Adrenal gland (tissue), 12 donors: Measurements from ENCODE around the gene NCK2. TPM values are rescaled to one million over a fixed set of nuclear protein-coding genes. Genes with fewer than 3 reads are reported as not detected.

ENCODE experiments used
- DNase-seq, 7 donors: peaks; one replicate each; pipeline ENCODE4 v3.0.0-alpha.2; 2019 to 2020
- H3K27ac ChIP-seq, 5 donors: fragments of 200-600 bp; sonication (generic) in 4 of 5; 1 replicate in 3 of 5; 2 replicates in 2 of 5; pipeline versions ENCODE4 v1.5.1 to v1.8.0; 2016 to 2020; ENCODE audit warnings: mild to moderate bottlenecking in 1 of 5
- H3K27me3 ChIP-seq: fragments of 200-600 bp; 2 replicates; pipeline ENCODE4 v1.8.0; 2021
- H3K36me3 ChIP-seq, 2 donors: fragments of 200-600 bp; replicated peaks in 1 of 2; 1 replicate in 1 of 2; 2 replicates in 1 of 2; pipeline versions ENCODE4 v1.5.1 to v1.8.0; 2018 to 2022
- H3K4me1 ChIP-seq, 2 donors: fragments of 200-600 bp; replicated peaks in 1 of 2; 1 replicate in 1 of 2; 2 replicates in 1 of 2; pipeline versions ENCODE4 v1.5.1 to v1.8.0; 2018 to 2021
- H3K4me3 ChIP-seq, 4 donors: fragments of 200-600 bp; sonication (generic) in 3 of 4; one replicate each; pipeline ENCODE4 v1.5.1; 2016 to 2018
- H3K9me3 ChIP-seq, 3 donors: fragments of 200-600 bp; sonication (generic) in 1 of 3; replicated peaks in 1 of 3; 1 replicate in 2 of 3; 2 replicates in 1 of 3; pipeline versions ENCODE4 v1.5.1 to v1.8.0; 2016 to 2021
- POLR2A ChIP-seq, 2 donors: fragments of 450-650 bp; IDR thresholded peaks; one replicate each; pipeline ENCODE4 v1.6.1; 2017; ENCODE audit warnings: antibody characterized with exemption in 2 of 2, mild to moderate bottlenecking in 2 of 2, moderate library complexity in 1 of 2
- WGBS, 4 donors: extraction: QIAGEN DNeasy Blood & Tissue Kit in 2 of 4; methylation state at CpG; one replicate each; pipeline versions ENCODE4 v1.1.5 to v1.1.7; 2013 to 2017; 5-methylcytosine and 5-hydroxymethylcytosine counted together
- intact Hi-C, 2 donors: fragments of 100-400 bp; cut with DNase I; formaldehyde crosslinking; loops; one replicate each; pipeline versions ENCODE4 v1.14.1 to v1.15.0; 2022 to 2023
- polyA plus RNA-seq, 3 donors: library from polyadenylated mRNA; stranded (reverse); fragments of 200-250 nt in 2 of 3; fragments of 350-450 nt in 1 of 3; fragmentation: Illumina TruSeq in 1 of 3; extraction: RNeasy Lipid Tissue Mini Kit (QIAGEN cat#74804) in 1 of 3; gene quantifications; one replicate each; pipeline ENCODE4 v1.2.3, GENCODE V29; 2013 to 2014
- total RNA-seq, 9 donors: library from RNA; depleted of rRNA in 4 of 9; stranded (reverse); fragments of >200 nt in 4 of 9; fragments of 120-200 nt in 1 of 9; fragmentation: NEBNext Ultra II Directional in 1 of 9; extraction: Animal tissue kit (Norgen Biotek cat#: 25700) in 1 of 9; gene quantifications; one replicate each; pipeline versions ENCODE4 v1.1.0 to v1.2.4, GENCODE V29; 2013 to 2023
- TF ChIP-seq, protein P1 (sequence below), 6 experiments: fragments of 450-650 bp in 4 of 6; fragments of 200-600 bp in 2 of 6; sonication (generic) in 1 of 6; IDR thresholded peaks; 1 replicate in 5 of 6; 2 replicates in 1 of 6; pipeline versions ENCODE4 v1.5.1 to v1.8.0; 2016 to 2021; ENCODE audit warnings: antibody characterized with exemption in 6 of 6, mild to moderate bottlenecking in 2 of 6, moderate library complexity in 1 of 6
- donor health status: healthy with polysubstance abuse.
- donor health status: Bipolar disorder and iron deficiency.
- donor health status: DM: yes; HTN: yes; CAD: no.
- donor health status: DM: no; HTN: no; CAD: no.
- donor health status: DM: no; HTN: no; CAD: no.
- donor health status: DM: yes; HTN: yes; CAD: no.

The NCK2 gene
- total and polyA plus RNA-seq, 12 donors, result 13.7 to 56.0 (median 37.3) TPM

DNA sequence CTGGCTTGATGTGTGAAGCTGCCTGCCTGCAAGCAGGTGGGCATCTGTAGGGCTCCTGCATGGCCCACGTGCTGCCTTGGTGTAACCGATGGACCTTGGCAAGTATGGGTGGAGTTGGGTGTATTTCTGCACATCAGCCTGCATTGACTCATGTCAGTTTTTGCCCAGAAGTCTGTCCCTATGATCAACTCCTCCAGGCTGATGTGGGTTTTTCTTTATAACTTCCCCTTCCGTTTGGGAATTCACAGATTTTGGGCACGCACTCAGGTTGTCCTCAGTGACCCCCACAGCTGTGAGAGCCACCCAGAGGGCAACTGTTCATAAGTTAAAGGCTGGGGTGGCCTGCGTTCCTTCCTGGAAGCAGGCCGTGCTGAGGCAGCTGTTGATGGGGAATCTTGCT, 123.3 kb downstream of the NCK2 start:
- intact Hi-C loops, result no loop called here
- H3K4me1 ChIP-seq, result peaks cover 0 to 4% of the 10 kb centered on the region in 2 donors
- no peak overlapping the region for H3K4me3 ChIP-seq
- H3K9me3 ChIP-seq, result no peaks in the 10 kb centered on the region
- 52 to 84% (median 65%) methylated on average over 6 of the region's 6 CpGs for WGBS, 4 donors
- TF ChIP-seq POLR2A (IDR thresholded peaks at IDR 0.05), result no peak
- TF ChIP-seq, protein P1, sequence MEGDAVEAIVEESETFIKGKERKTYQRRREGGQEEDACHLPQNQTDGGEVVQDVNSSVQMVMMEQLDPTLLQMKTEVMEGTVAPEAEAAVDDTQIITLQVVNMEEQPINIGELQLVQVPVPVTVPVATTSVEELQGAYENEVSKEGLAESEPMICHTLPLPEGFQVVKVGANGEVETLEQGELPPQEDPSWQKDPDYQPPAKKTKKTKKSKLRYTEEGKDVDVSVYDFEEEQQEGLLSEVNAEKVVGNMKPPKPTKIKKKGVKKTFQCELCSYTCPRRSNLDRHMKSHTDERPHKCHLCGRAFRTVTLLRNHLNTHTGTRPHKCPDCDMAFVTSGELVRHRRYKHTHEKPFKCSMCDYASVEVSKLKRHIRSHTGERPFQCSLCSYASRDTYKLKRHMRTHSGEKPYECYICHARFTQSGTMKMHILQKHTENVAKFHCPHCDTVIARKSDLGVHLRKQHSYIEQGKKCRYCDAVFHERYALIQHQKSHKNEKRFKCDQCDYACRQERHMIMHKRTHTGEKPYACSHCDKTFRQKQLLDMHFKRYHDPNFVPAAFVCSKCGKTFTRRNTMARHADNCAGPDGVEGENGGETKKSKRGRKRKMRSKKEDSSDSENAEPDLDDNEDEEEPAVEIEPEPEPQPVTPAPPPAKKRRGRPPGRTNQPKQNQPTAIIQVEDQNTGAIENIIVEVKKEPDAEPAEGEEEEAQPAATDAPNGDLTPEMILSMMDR (IDR thresholded peaks at IDR 0.05), result no peak
- H3K27ac ChIP-seq, result peak overlapping the region in 1 of 5 donors; percentile 16
- no peaks in the 10 kb centered on the region for H3K27me3 ChIP-seq
- DNase-seq, result peak in 2 of 7 donors; percentile 26 to 27
- H3K36me3 ChIP-seq, result no peaks in the 10 kb centered on the region

DNA sequence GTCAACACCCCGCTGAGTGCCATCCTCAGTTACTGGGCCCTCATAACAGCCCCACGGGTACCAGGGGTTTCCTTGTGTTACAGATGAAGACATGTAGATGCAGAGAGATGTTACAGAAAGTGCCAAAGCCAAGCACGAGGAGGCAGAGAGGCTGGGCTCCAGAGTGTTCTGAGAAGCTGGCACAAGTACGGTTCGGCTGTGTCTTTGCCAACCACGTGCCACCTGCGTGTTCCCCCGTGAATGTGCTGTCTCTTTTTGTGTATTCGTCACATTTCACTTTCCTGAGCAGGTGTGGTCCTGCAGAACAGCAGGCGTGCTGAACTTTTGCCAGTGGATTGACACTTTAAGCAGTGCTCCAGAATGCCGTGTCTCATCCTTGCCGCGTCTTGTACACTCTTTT, 124.6 kb downstream of the NCK2 start:
- H3K9me3 ChIP-seq, result no peaks in the 10 kb centered on the region
- peaks cover 0 to 4% of the 10 kb centered on the region in 2 donors for H3K4me1 ChIP-seq
- no peaks in the 10 kb centered on the region for H3K36me3 ChIP-seq
- no peak for DNase-seq
- H3K27ac ChIP-seq, result no peak overlapping the region
- H3K27me3 ChIP-seq, result no peaks in the 10 kb centered on the region
- no peak overlapping the region for H3K4me3 ChIP-seq
- WGBS, 4 donors, result 95 to 96% (median 96%) methylated on average over 12 to 13 of the region's 13 CpGs
- intact Hi-C loops, result no loop called here
- TF ChIP-seq, protein P1 (IDR thresholded peaks at IDR 0.05), result no peak
- TF ChIP-seq POLR2A (IDR thresholded peaks at IDR 0.05), result no peak

- TF ChIP-seq, protein P1 (IDR thresholded peaks at IDR 0.05), result no peak
- no peak for TF ChIP-seq POLR2A (IDR thresholded peaks at IDR 0.05)
- intact Hi-C loops, result loop anchor here in 1 of 2 donors (10.0 kb wide), 1 partner anchor 85 kb away; no protein-coding TSS in a partner anchor
- WGBS, 4 donors, result 90 to 100% (median 96%) methylated on average over 1 to 4 of the region's 4 CpGs
These were observed 125.3 kb downstream of the NCK2 start for GRCh38 chr2:105870062-105870461.

DNA sequence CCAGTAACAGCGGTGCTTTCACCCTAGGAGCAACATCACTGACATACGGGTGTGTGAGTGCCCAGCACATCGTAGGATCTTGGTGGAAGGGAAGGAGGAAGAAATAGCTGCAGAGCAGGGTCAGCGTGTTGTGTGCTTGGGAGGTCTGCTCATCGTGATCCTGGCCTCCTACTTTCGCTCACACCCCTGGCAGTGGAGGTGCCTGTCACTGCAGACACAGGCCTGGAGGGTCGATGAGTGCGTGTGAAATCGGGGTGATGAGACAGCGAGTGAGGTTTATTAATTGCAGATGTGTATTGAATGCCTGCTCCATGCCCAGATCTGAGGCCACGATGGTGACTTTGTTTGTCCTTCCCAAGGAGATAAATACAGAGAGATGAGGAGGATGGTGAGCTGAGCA, 126.1 kb downstream of the NCK2 start:
- Histone ChIP-seq H3K9me3 (no peaks in the 10 kb centered on the region), H3K36me3 (no peaks in the 10 kb centered on the region), H3K4me3 (no peak overlapping the region), H3K4me1 (peaks cover 0 to 4% of the 10 kb centered on the region in 2 donors), H3K27ac (no peak overlapping the region), H3K27me3 (no peaks in the 10 kb centered on the region)
- TF ChIP-seq POLR2A (IDR thresholded peaks at IDR 0.05), result no peak
- TF ChIP-seq, protein P1 (IDR thresholded peaks at IDR 0.05), result no peak
- no peak for DNase-seq
- intact Hi-C loops, result loop anchor here in 1 of 2 donors (10.0 kb wide), 1 partner anchor 86 kb away; no protein-coding TSS in a partner anchor
- WGBS, 4 donors, result 92 to 95% (median 93%) methylated on average over 11 of the region's 11 CpGs

More at GRCh38 chr2:105870062-105870461, 125.3 kb downstream of the NCK2 start:
- H3K9me3 ChIP-seq, result no peaks in the 10 kb centered on the region
- no peak for DNase-seq
- H3K4me3 ChIP-seq, result no peak overlapping the region
- no peaks in the 10 kb centered on the region for H3K27me3 ChIP-seq
- no peak overlapping the region for H3K27ac ChIP-seq
- H3K36me3 ChIP-seq, result no peaks in the 10 kb centered on the region
- peaks cover 0 to 4% of the 10 kb centered on the region in 2 donors for H3K4me1 ChIP-seq
